Mucosa of descending colon (tissue), 3 donors: ENCODE measurements around the gene GPC3. TPM values are rescaled to one million over a fixed set of nuclear protein-coding genes. Genes with fewer than 3 reads are reported as not detected.

ENCODE experiments used
- ATAC-seq: fragments of 200-7000 bp; cut with Tn5 transposase; one replicate; pipeline ENCODE4 v1.9.1; 2020; ENCODE audit warnings: mild to moderate bottlenecking, moderate library complexity
- DNase-seq, 3 donors: peaks; one replicate each; pipeline ENCODE4 v3.0.0-alpha.2; 2020
- H3K36me3 ChIP-seq: fragments of 200-600 bp; one replicate; pipeline ENCODE4 v1.8.0; 2021; ENCODE audit warnings: low read depth, mild to moderate bottlenecking
- H3K4me1 ChIP-seq: fragments of 200-600 bp; one replicate; pipeline ENCODE4 v1.8.0; 2021; ENCODE audit warnings: low read depth, mild to moderate bottlenecking
- H3K4me3 ChIP-seq: fragments of 200-600 bp; one replicate; pipeline ENCODE4 v1.8.0; 2021; ENCODE audit warnings: mild to moderate bottlenecking
- H3K9me3 ChIP-seq: fragments of 200-600 bp; one replicate; pipeline ENCODE4 v1.8.0; 2021; ENCODE audit warnings: mild to moderate bottlenecking
- CTCF ChIP-seq: fragments of 200-600 bp; IDR thresholded peaks from one replicate; pipeline ENCODE4 v1.8.0; 2022; ENCODE audit warnings: antibody characterized with exemption, mild to moderate bottlenecking
- intact Hi-C, 2 donors: fragments of 100-400 bp; cut with DNase I in 1 of 2; cut with micrococcal nuclease in 1 of 2; formaldehyde crosslinking; loops; one replicate each; pipeline versions ENCODE4 v1.11.0 to v1.11.1; 2022; cut with DNase I, micrococcal nuclease
- total RNA-seq, 3 donors: library from RNA; stranded (reverse); fragmentation: NEBNext Ultra II Directional in 2 of 3; extraction: Animal tissue kit (Norgen Biotek cat#: 25700) in 2 of 3; gene quantifications; one replicate each; pipeline versions ENCODE4 v1.2.1 to v1.2.4, GENCODE V29; 2021 to 2023
- donor health status: DM: no; HTN: no; CAD: no; lungs with moderate emphysema.
- donor health status: DM: no; HTN: no; CAD: no.
- donor health status: DM: no; HTN: yes; CAD: no.

The GPC3 gene
- total RNA-seq, 3 donors from 2014 or later = 0.55 to 2.8 (median 2.1) TPM

GRCh38 chrX:133971586-133971985 is 13.8 kb downstream of the GPC3 start:
- intact Hi-C loops = no loop called here
- DNase-seq (no peak), ATAC-seq (no peak)
- no peak for TF ChIP-seq CTCF
- H3K4me3 ChIP-seq = no peak overlapping the region
- no peaks in the 10 kb centered on the region for H3K9me3 ChIP-seq
- H3K4me1 ChIP-seq = no peaks in the 10 kb centered on the region
- no peaks in the 10 kb centered on the region for H3K36me3 ChIP-seq

GRCh38 chrX:133970076-133970475 is 15.3 kb downstream of the GPC3 start:
- no peaks in the 10 kb centered on the region for H3K36me3 ChIP-seq
- intact Hi-C loops = no loop called here
- no peak for TF ChIP-seq CTCF
- no peaks in the 10 kb centered on the region for H3K4me1 ChIP-seq
- H3K4me3 ChIP-seq = no peak overlapping the region
- no peaks in the 10 kb centered on the region for H3K9me3 ChIP-seq
- DNase-seq (no peak), ATAC-seq (no peak)

GRCh38 chrX:133969191-133969590 is 16.2 kb downstream of the GPC3 start:
- Histone ChIP-seq H3K4me3 (no peak overlapping the region), H3K4me1 (no peaks in the 10 kb centered on the region), H3K36me3 (no peaks in the 10 kb centered on the region), H3K9me3 (no peaks in the 10 kb centered on the region)
- DNase-seq (no peak), ATAC-seq (no peak)
- TF ChIP-seq CTCF = no peak
- intact Hi-C loops = no loop called here

GRCh38 chrX:133968109-133968508 is 17.3 kb downstream of the GPC3 start:
- no peak for TF ChIP-seq CTCF
- Histone ChIP-seq H3K9me3 (no peaks in the 10 kb centered on the region), H3K4me1 (no peaks in the 10 kb centered on the region), H3K4me3 (no peak overlapping the region), H3K36me3 (no peaks in the 10 kb centered on the region)
- ATAC-seq = no peak
- DNase-seq = no peak
- intact Hi-C loops = no loop called here

GRCh38 chrX:133966199-133966598 is 19.2 kb downstream of the GPC3 start:
- DNase-seq (no peak), ATAC-seq (no peak)
- H3K4me3 ChIP-seq = no peak overlapping the region
- intact Hi-C loops = no loop called here
- H3K36me3 ChIP-seq = no peaks in the 10 kb centered on the region
- H3K4me1 ChIP-seq = no peaks in the 10 kb centered on the region
- no peak for TF ChIP-seq CTCF
- no peaks in the 10 kb centered on the region for H3K9me3 ChIP-seq

- Histone ChIP-seq H3K36me3 (no peaks in the 10 kb centered on the region), H3K4me1 (no peaks in the 10 kb centered on the region), H3K9me3 (no peaks in the 10 kb centered on the region), H3K4me3 (no peak overlapping the region)
- no peak for TF ChIP-seq CTCF
- DNase-seq (no peak), ATAC-seq (no peak)
- intact Hi-C loops = no loop called here
Measured at GRCh38 chrX:133965321-133965720, 20.1 kb downstream of the GPC3 start.
